ENCODE measurements around the gene XPNPEP1. TPM values are rescaled to one million over a fixed set of nuclear protein-coding genes. Genes with fewer than 3 reads are reported as not detected.
A peak's percentile ranks its signal among the peaks of the same experiment; 100 is the strongest.

Gene XPNPEP1
- total RNA-seq, 4 donors from 2014 or later = 108 to 298 (median 127) TPM

- TF ChIP-seq POLR2A (IDR thresholded peaks at IDR 0.05) (no peak), CTCF (IDR thresholded peaks at IDR 0.05) (no peak), EP300 (IDR thresholded peaks at IDR 0.05; ENCODE audit: low read depth) (no peak)
- in situ Hi-C loops (cut with MboI; ENCODE audit: low pct_ligation_motif_present in 1 of 4, low pct_unique_long_range_greater_than_20kb in 1 of 4, low sequenced_read_pairs in 3 of 4) = no loop called here
- Histone ChIP-seq H3K9me3 (no peaks in the 10 kb centered on the region), H3K4me1 (peaks cover 0 to 12% (median 0%) of the 10 kb centered on the region in 4 donors), H3K4me3 (no peak overlapping the region), H3K27me3 (no peaks in the 10 kb centered on the region), H3K36me3 (no peaks in the 10 kb centered on the region), H3K27ac (no peak overlapping the region)
- 82 to 88% methylated on average over 7 to 8 of the region's 8 CpGs for WGBS, 2 donors (ENCODE audit: low coverage in 1 of 2)
- no peak for DNase-seq
- intact Hi-C loops (cut with DNase I; ENCODE audit: low total_unique reads) = no loop called here
Observed at GRCh38 chr10:109959259-109960145, 36.2 kb upstream of the XPNPEP1 start.

GRCh38 chr10:109958059-109958458 is 34.7 kb upstream of the XPNPEP1 start:
- H3K27ac ChIP-seq = no peak overlapping the region
- in situ Hi-C loops (cut with MboI; ENCODE audit: low pct_ligation_motif_present in 1 of 4, low pct_unique_long_range_greater_than_20kb in 1 of 4, low sequenced_read_pairs in 3 of 4) = no loop called here
- TF ChIP-seq POLR2AphosphoS5 (IDR thresholded peaks at IDR 0.05) (no peak), POLR2A (IDR thresholded peaks at IDR 0.05) (no peak), CTCF (IDR thresholded peaks at IDR 0.05) (no peak), EP300 (IDR thresholded peaks at IDR 0.05; ENCODE audit: low read depth) (no peak)
- no peak overlapping the region for H3K4me3 ChIP-seq
- no peaks in the 10 kb centered on the region for H3K9me3 ChIP-seq
- intact Hi-C loops (cut with DNase I; ENCODE audit: low total_unique reads) = no loop called here
- H3K4me1 ChIP-seq = peaks cover 0 to 12% (median 0%) of the 10 kb centered on the region in 4 donors
- DNase-seq = no peak
- no peaks in the 10 kb centered on the region for H3K36me3 ChIP-seq
- no peaks in the 10 kb centered on the region for H3K27me3 ChIP-seq
- 85 to 100% methylated on average over 2 of the region's 2 CpGs for whole genome bisulfite sequencing, 2 donors (ENCODE audit: low coverage in 1 of 2)

- Histone ChIP-seq H3K27ac (no peak overlapping the region), H3K27me3 (no peaks in the 10 kb centered on the region), H3K36me3 (no peaks in the 10 kb centered on the region), H3K4me1 (peaks cover 0 to 12% (median 0%) of the 10 kb centered on the region in 4 donors), H3K4me3 (no peak overlapping the region), H3K9me3 (no peaks in the 10 kb centered on the region)
- DNase-seq = no peak
- WGBS, 2 donors (ENCODE audit: low coverage in 1 of 2) = 68 to 87% methylated on average over 2 to 9 of the region's 9 CpGs
- TF ChIP-seq EP300 (IDR thresholded peaks at IDR 0.05; ENCODE audit: low read depth) (no peak), CTCF (IDR thresholded peaks at IDR 0.05) (no peak), POLR2A (IDR thresholded peaks at IDR 0.05) (no peak)
- in situ Hi-C loops (cut with MboI; ENCODE audit: low pct_ligation_motif_present in 1 of 4, low pct_unique_long_range_greater_than_20kb in 1 of 4, low sequenced_read_pairs in 3 of 4) (no loop called here), intact Hi-C loops (cut with DNase I; ENCODE audit: low total_unique reads) (no loop called here)
Observed at GRCh38 chr10:109957092-109957797, 33.9 kb upstream of the XPNPEP1 start.

GRCh38 chr10:109956454-109957091 is 33.3 kb upstream of the XPNPEP1 start:
- no peaks in the 10 kb centered on the region for H3K36me3 ChIP-seq
- H3K9me3 ChIP-seq = no peaks in the 10 kb centered on the region
- H3K27me3 ChIP-seq = no peaks in the 10 kb centered on the region
- TF ChIP-seq POLR2AphosphoS5 (IDR thresholded peaks at IDR 0.05) (no peak), CTCF (IDR thresholded peaks at IDR 0.05) (peak; percentile 43 to 56 (median 49))
- in situ Hi-C loops (cut with MboI; ENCODE audit: low pct_ligation_motif_present in 1 of 4, low pct_unique_long_range_greater_than_20kb in 1 of 4, low sequenced_read_pairs in 3 of 4) = no loop called here
- no peak overlapping the region for H3K27ac ChIP-seq
- 92 to 100% methylated on average over 1 to 2 of the region's 2 CpGs for WGBS, 2 donors (ENCODE audit: low coverage in 1 of 2)
- peaks cover 0 to 6% (median 0%) of the 10 kb centered on the region in 4 donors for H3K4me1 ChIP-seq
- intact Hi-C loops (cut with DNase I; ENCODE audit: low total_unique reads) = no loop called here
- DNase-seq = no peak
- H3K4me3 ChIP-seq = no peak overlapping the region

Data from transverse colon (tissue), 4 donors.